Spleen (tissue), 11 donors: ENCODE measurements around the gene CLIC6. TPM values are rescaled to one million over a fixed set of nuclear protein-coding genes. Genes with fewer than 3 reads are reported as not detected.

ENCODE experiments used
- DNase-seq: peaks from one replicate; pipeline ENCODE4 v3.0.0-alpha.2; 2020
- H3K27ac ChIP-seq, 8 donors: fragments of 200-600 bp; sonication (generic) in 7 of 8; 1 replicate in 4 of 8; 2 replicates in 4 of 8; pipeline versions ENCODE4 v1.5.0 to v1.8.0; 2016 to 2021; ENCODE audit warnings: inconsistent platforms in 4 of 8, mild to moderate bottlenecking in 4 of 8, moderate library complexity in 1 of 8
- H3K27me3 ChIP-seq, 7 donors: fragments of 200-600 bp; sonication (generic) in 6 of 7; replicated peaks in 1 of 7; 1 replicate in 4 of 7; 2 replicates in 3 of 7; pipeline versions ENCODE4 v1.5.0 to v1.8.0; 2016 to 2021; ENCODE audit warnings: inconsistent platforms in 3 of 7, mild to moderate bottlenecking in 1 of 7
- H3K36me3 ChIP-seq, 6 donors: fragments of 200-600 bp; sonication (generic) in 5 of 6; 1 replicate in 4 of 6; 2 replicates in 2 of 6; pipeline versions ENCODE4 v1.5.0 to v1.8.0; 2016 to 2021; ENCODE audit warnings: inconsistent platforms in 2 of 6
- H3K4me1 ChIP-seq, 6 donors: fragments of 200-600 bp; sonication (generic) in 5 of 6; 1 replicate in 3 of 6; 2 replicates in 3 of 6; pipeline versions ENCODE4 v1.5.0 to v1.8.0; 2016 to 2021; ENCODE audit warnings: inconsistent platforms in 3 of 6
- H3K4me3 ChIP-seq, 8 donors: fragments of 200-600 bp; sonication (generic) in 7 of 8; 1 replicate in 4 of 8; 2 replicates in 4 of 8; pipeline versions ENCODE4 v1.5.0 to v1.8.0; 2016 to 2021; ENCODE audit warnings: inconsistent platforms in 4 of 8, mild to moderate bottlenecking in 4 of 8, moderate library complexity in 2 of 8
- H3K9me3 ChIP-seq, 8 donors: fragments of 200-600 bp; sonication (generic) in 7 of 8; 1 replicate in 4 of 8; 2 replicates in 4 of 8; pipeline versions ENCODE4 v1.5.0 to v1.8.0; 2016 to 2021; ENCODE audit warnings: inconsistent platforms in 4 of 8
- POLR2A ChIP-seq, 3 donors: fragments of 450-650 bp; IDR thresholded peaks; one replicate each; pipeline ENCODE4 v1.5.1; 2017; ENCODE audit warnings: antibody characterized with exemption in 3 of 3, mild to moderate bottlenecking in 1 of 3
- POLR2AphosphoS5 ChIP-seq, 3 donors: sonication (generic); formaldehyde crosslinking; IDR thresholded peaks; one replicate each; pipeline ENCODE4 v1.5.1; 2017; ENCODE audit warnings: antibody characterized with exemption in 3 of 3
- WGBS, 5 donors: extraction: QIAGEN DNeasy Blood & Tissue Kit in 3 of 5; methylation state at CpG; one replicate each; pipeline versions ENCODE4 v1.1.5 to v1.1.7; 2013 to 2018; 5-methylcytosine and 5-hydroxymethylcytosine counted together
- intact Hi-C: fragments of 100-400 bp; cut with DNase I; formaldehyde crosslinking; loops from one replicate; pipeline ENCODE4 v1.15.0; 2023; ENCODE audit warnings: low total_unique reads
- polyA plus RNA-seq, 3 donors: library from polyadenylated mRNA; stranded (reverse); fragments of 200-250 nt; gene quantifications; one replicate each; pipeline ENCODE4 v1.2.1, GENCODE V29; 2013
- total RNA-seq, 7 donors: library from RNA; depleted of rRNA in 3 of 7; stranded (reverse); fragments of >200 nt in 3 of 7; fragmentation: NEBNext Ultra II Directional in 4 of 7; extraction: Animal tissue kit (Norgen Biotek cat#: 25700) in 4 of 7; gene quantifications; one replicate each; pipeline versions ENCODE4 v1.1.0 to v1.2.1, GENCODE V29; 2016 to 2021
- TF ChIP-seq, protein P1 (sequence below), 11 experiments: fragments of 200-600 bp in 7 of 11; fragments of 450-650 bp in 4 of 11; sonication (generic) in 4 of 11; IDR thresholded peaks in 8 of 11; conservative IDR thresholded peaks in 3 of 11; 1 replicate in 7 of 11; 2 replicates in 4 of 11; pipeline versions ENCODE4 v1.4.0 to v1.8.0; 2016 to 2021; ENCODE audit warnings: antibody characterized with exemption in 11 of 11, inconsistent platforms in 4 of 11, mild to moderate bottlenecking in 1 of 11
- donor health status: healthy with polysubstance abuse.
- donor health status: DM: no; HTN: no; CAD: no; lungs with moderate emphysema.
- donor health status: DM: no; HTN: no; CAD: no.
- donor health status: Bipolar disorder and iron deficiency.
- donor health status: healthy.
- donor health status: DM: no; HTN: no; CAD: no.
- donor health status: DM: yes; HTN: yes; CAD: no.

Gene CLIC6
- total and polyA plus RNA-seq, 10 donors: 0.93 to 1.9 (median 1.2) TPM

DNA sequence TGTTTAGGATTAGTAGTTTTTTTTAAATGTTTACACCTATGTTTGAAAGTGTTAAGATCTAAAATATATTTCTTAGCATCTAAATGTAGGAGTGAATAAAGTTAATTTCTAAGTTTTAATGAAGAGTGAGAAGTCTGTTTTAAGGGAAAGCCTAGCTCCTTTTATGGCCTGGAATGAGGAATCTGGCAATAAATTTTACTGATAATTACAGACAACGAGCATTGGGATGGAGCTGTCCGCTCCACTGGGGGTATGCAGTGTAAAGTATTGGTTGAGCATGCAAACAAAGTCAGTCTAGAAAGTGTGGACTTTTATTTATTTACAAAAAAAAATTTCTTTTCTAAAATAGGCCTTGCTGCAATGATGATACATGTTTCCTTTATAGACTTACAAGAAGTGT, 19.0 kb downstream of the CLIC6 start:
- no peak for DNase-seq
- no peak overlapping the region for H3K27ac ChIP-seq
- intact Hi-C loops: no loop called here
- H3K4me1 ChIP-seq: peaks cover 0 to 6% (median 0%) of the 10 kb centered on the region in 6 donors
- H3K36me3 ChIP-seq: no peaks in the 10 kb centered on the region
- TF ChIP-seq POLR2A (IDR thresholded peaks at IDR 0.05) (no peak), POLR2AphosphoS5 (IDR thresholded peaks at IDR 0.05) (no peak)
- TF ChIP-seq, protein P1, sequence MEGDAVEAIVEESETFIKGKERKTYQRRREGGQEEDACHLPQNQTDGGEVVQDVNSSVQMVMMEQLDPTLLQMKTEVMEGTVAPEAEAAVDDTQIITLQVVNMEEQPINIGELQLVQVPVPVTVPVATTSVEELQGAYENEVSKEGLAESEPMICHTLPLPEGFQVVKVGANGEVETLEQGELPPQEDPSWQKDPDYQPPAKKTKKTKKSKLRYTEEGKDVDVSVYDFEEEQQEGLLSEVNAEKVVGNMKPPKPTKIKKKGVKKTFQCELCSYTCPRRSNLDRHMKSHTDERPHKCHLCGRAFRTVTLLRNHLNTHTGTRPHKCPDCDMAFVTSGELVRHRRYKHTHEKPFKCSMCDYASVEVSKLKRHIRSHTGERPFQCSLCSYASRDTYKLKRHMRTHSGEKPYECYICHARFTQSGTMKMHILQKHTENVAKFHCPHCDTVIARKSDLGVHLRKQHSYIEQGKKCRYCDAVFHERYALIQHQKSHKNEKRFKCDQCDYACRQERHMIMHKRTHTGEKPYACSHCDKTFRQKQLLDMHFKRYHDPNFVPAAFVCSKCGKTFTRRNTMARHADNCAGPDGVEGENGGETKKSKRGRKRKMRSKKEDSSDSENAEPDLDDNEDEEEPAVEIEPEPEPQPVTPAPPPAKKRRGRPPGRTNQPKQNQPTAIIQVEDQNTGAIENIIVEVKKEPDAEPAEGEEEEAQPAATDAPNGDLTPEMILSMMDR (IDR thresholded peaks at IDR 0.05 in 8 of 11, conservative IDR thresholded peaks at IDR 0.05 in 3 of 11): no peak
- H3K9me3 ChIP-seq: peaks cover 0 to 5% (median 0%) of the 10 kb centered on the region in 8 donors
- no peak overlapping the region for H3K4me3 ChIP-seq
- peaks cover 0 to 13% (median 0%) of the 10 kb centered on the region in 7 donors for H3K27me3 ChIP-seq
- 66 to 88% (median 82%) methylated on average over 2 of the region's 2 CpGs for WGBS, 5 donors

DNA sequence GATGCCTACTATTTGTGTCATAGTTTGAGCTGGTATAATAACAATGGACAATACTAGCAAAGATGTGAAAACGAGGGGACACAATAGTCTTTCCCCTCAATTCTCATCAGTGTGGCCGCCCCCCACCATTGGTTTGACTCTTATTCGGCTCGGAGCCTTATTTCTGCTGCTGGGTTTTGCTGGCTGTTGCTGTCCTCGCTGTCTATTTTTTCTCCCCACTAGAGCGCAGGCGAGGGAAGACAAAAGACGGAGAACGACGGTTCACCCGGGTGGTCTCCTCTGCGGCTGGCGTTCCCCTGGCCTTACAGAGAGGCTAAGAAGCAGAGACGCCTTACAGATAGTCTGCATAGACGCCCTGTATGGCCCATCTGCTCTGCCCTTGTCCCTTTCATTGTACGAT, 19.4 kb downstream of the CLIC6 start:
- no peak for TF ChIP-seq POLR2AphosphoS5 (IDR thresholded peaks at IDR 0.05)
- TF ChIP-seq, protein P1 (IDR thresholded peaks at IDR 0.05 in 8 of 11, conservative IDR thresholded peaks at IDR 0.05 in 3 of 11): peak in 2 of 11 experiments; percentile 54 to 59
- WGBS, 5 donors: 52 to 94% (median 89%) methylated on average over 16 of the region's 16 CpGs
- peaks cover 0 to 17% (median 0%) of the 10 kb centered on the region in 7 donors for H3K27me3 ChIP-seq
- no peaks in the 10 kb centered on the region for H3K36me3 ChIP-seq
- peaks cover 0 to 5% (median 0%) of the 10 kb centered on the region in 8 donors for H3K9me3 ChIP-seq
- H3K4me3 ChIP-seq: no peak overlapping the region
- no peak for DNase-seq
- H3K27ac ChIP-seq: no peak overlapping the region
- intact Hi-C loops: no loop called here
- peaks cover 0 to 6% (median 2%) of the 10 kb centered on the region in 6 donors for H3K4me1 ChIP-seq

DNA sequence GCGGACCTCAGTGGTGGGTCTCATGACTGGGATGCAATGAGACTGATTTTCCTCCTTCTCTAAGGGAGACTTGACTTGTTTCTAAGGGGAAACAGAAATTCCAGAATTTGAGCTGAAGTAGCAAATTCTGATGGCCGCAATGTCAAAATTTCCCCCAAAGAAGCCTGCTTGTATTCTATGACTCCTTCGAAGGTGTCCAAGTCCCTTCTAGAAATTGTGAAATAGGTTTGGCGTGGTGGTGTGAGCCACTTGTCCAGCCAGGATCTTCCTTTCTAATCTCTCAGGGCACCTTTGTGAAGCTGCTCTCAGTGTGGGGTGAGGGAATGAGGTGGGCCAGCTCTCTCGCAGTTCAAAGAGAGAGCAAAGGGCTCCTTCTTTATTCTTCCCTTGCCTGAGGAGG, 19.9 kb downstream of the CLIC6 start:
- Histone ChIP-seq H3K36me3 (no peaks in the 10 kb centered on the region), H3K27me3 (peaks cover 0 to 21% (median 0%) of the 10 kb centered on the region in 7 donors), H3K9me3 (peaks cover 0 to under 1% (median 0%) of the 10 kb centered on the region in 8 donors), H3K4me3 (no peak overlapping the region), H3K27ac (no peak overlapping the region), H3K4me1 (peaks cover 0 to 8% (median 5%) of the 10 kb centered on the region in 6 donors)
- DNase-seq: no peak
- intact Hi-C loops: no loop called here
- no peak for TF ChIP-seq POLR2AphosphoS5 (IDR thresholded peaks at IDR 0.05)
- TF ChIP-seq, protein P1 (IDR thresholded peaks at IDR 0.05 in 8 of 11, conservative IDR thresholded peaks at IDR 0.05 in 3 of 11): no peak
- no peak for TF ChIP-seq POLR2A (IDR thresholded peaks at IDR 0.05)
- WGBS, 5 donors: 85 to 95% (median 93%) methylated on average over 5 of the region's 5 CpGs

DNA sequence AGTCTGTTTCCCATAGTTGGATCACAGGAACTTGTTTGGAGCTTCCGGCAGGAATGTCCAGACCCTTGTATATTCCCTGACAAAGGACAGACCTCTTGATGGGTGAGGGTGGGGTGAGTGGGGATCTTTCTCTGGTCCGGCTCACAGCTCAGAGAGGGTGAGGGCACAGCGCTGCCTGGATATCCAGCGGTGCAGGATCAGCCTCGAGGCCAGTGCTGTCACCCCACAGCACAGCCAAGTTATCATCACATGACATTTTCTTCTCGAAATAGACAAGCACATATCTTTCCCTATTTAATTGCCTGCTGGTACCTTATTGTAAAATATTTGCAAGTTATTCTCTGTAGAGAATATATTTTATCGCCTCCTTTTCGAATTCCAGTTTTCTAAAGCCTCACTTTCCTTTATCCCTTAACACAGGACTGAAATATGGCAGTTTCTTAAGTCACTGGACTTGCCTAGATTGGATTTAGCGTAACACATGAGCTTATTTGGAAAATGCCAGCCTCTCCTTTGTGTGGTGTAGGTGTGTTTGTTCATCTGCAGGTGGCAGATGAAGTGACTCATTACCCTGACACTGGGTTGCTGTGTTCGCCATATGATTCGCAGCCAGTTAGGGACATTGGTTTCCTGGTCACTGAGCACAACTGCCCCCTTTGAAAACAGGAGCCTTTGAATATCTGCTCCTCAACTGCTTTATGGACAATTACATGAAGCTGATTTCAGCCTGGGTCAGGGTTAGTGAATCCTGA, 21.4 kb downstream of the CLIC6 start:
- intact Hi-C loops: loop anchor here (5.0 kb wide), 2 partner anchors 1152 to 1337 kb away; no protein-coding TSS in a partner anchor
- no peak overlapping the region for H3K27ac ChIP-seq
- no peak for DNase-seq
- H3K4me1 ChIP-seq: peaks cover 0 to 8% (median 5%) of the 10 kb centered on the region in 6 donors
- H3K9me3 ChIP-seq: peaks cover 0 to 7% (median 2%) of the 10 kb centered on the region in 8 donors
- 71 to 88% (median 83%) methylated on average over 10 to 11 of the region's 11 CpGs for WGBS, 5 donors
- TF ChIP-seq POLR2A (IDR thresholded peaks at IDR 0.05) (no peak), POLR2AphosphoS5 (IDR thresholded peaks at IDR 0.05) (no peak)
- TF ChIP-seq, protein P1 (IDR thresholded peaks at IDR 0.05 in 8 of 11, conservative IDR thresholded peaks at IDR 0.05 in 3 of 11): no peak
- H3K36me3 ChIP-seq: no peaks in the 10 kb centered on the region
- peaks cover 0 to 21% (median 0%) of the 10 kb centered on the region in 7 donors for H3K27me3 ChIP-seq
- no peak overlapping the region for H3K4me3 ChIP-seq
